HG02973 (cell line): ENCODE results near the gene IGFL4.
A peak's percentile ranks its signal among the peaks of the same experiment; 100 is the strongest.

ENCODE experiments used
- ATAC-seq: cut with Tn5 transposase; IDR thresholded peaks from one replicate; pipeline ENCODE4 v1.9.1; 2021; ENCODE audit warnings: moderate library complexity; ENCODE audit not compliant: unreplicated experiment

Gene IGFL4

GRCh38 chr19:46022061-46022430 is 18.8 kb downstream of the IGFL4 start:
- no peak for ATAC-seq

GRCh38 chr19:46021531-46022041 is 19.2 kb downstream of the IGFL4 start:
- no peak for ATAC-seq

GRCh38 chr19:46020819-46021125 is 20.0 kb downstream of the IGFL4 start:
- no peak for ATAC-seq

- no peak for ATAC-seq
These were observed 21.5 kb downstream of the IGFL4 start for GRCh38 chr19:46019270-46019669.

GRCh38 chr19:46018729-46019251 is 22.0 kb downstream of the IGFL4 start:
- no peak for ATAC-seq

GRCh38 chr19:46017874-46018675 is 22.7 kb downstream of the IGFL4 start:
- ATAC-seq: no peak

GRCh38 chr19:46017095-46017429 is 23.7 kb downstream of the IGFL4 start:
- ATAC-seq: no peak

- peak; percentile 42 for ATAC-seq
These were observed 24.2 kb downstream of the IGFL4 start for GRCh38 chr19:46016426-46017094.

GRCh38 chr19:46015687-46016425 is 24.9 kb downstream of the IGFL4 start:
- ATAC-seq: peak; percentile 10

GRCh38 chr19:46014941-46015686 is 25.7 kb downstream of the IGFL4 start:
- no peak for ATAC-seq

- no peak for ATAC-seq
These were observed 26.3 kb downstream of the IGFL4 start for GRCh38 chr19:46014534-46014933.

GRCh38 chr19:46009530-46010510 is 31.0 kb downstream of the IGFL4 start:
- ATAC-seq: no peak

- no peak for ATAC-seq
These were observed 34.4 kb downstream of the IGFL4 start for GRCh38 chr19:46006411-46006810.

- ATAC-seq: no peak
These were observed 38.0 kb downstream of the IGFL4 start for GRCh38 chr19:46002678-46003275.

GRCh38 chr19:46000491-46001246 is 40.1 kb downstream of the IGFL4 start:
- no peak for ATAC-seq

GRCh38 chr19:45999653-46000121 is 41.1 kb downstream of the IGFL4 start:
- ATAC-seq: no peak

GRCh38 chr19:45998834-45999233 is 42.0 kb downstream of the IGFL4 start:
- ATAC-seq: no peak

- no peak for ATAC-seq
These were observed 43.9 kb downstream of the IGFL4 start for GRCh38 chr19:45996933-45997332.
